Astrocyte (in vitro differentiated cells and primary cell): ENCODE results near the gene NXPH1. TPM values are rescaled to one million over a fixed set of nuclear protein-coding genes. Genes with fewer than 3 reads are reported as not detected.
"Not testable (repeated sequence)": the region's sequence is repeated elsewhere in the genome, so short reads cannot be mapped to it uniquely, and the experiment has no call there.

Experiments
- DNase-seq: peaks from one replicate; pipeline ENCODE4 v3.0.0-alpha.2; 2010; ENCODE audit warnings: low read depth
- FAIRE-seq: peaks from 2 replicates; lab custom pipeline; 2011; peaks lifted over from hg19 to GRCh38; lab: Jason Lieb, UNC
- H2AFZ ChIP-seq: 2 replicates; pipeline ENCODE4 v1.6.0; 2012; ENCODE audit warnings: low read depth, low read length, inconsistent platforms
- H3K27ac ChIP-seq: 2 replicates; pipeline ENCODE4 v1.5.1; 2011; ENCODE audit warnings: low read depth, low read length, inconsistent platforms
- H3K27me3 ChIP-seq: 2 replicates; pipeline ENCODE4 v1.6.0; 2011; ENCODE audit warnings: low read length, inconsistent platforms; ENCODE audit not compliant: insufficient read depth
- H3K36me3 ChIP-seq: 2 replicates; pipeline ENCODE4 v1.5.1; 2011; ENCODE audit warnings: low read length, inconsistent platforms; ENCODE audit not compliant: insufficient read depth
- H3K4me1 ChIP-seq: 2 replicates; pipeline ENCODE4 v1.5.1; 2011; ENCODE audit warnings: low read length, inconsistent platforms; ENCODE audit not compliant: insufficient read depth
- H3K4me2 ChIP-seq: 2 replicates; pipeline ENCODE4 v1.6.0; 2012; ENCODE audit warnings: low read length, inconsistent platforms
- H3K4me3 ChIP-seq: 2 replicates; pipeline ENCODE4 v1.5.1; 2011; ENCODE audit warnings: low read depth, mild to moderate bottlenecking, low read length, inconsistent platforms; ENCODE audit not compliant: insufficient read depth
- H3K79me2 ChIP-seq: 2 replicates; pipeline ENCODE4 v1.6.0; 2012; ENCODE audit warnings: mild to moderate bottlenecking, low read length, inconsistent platforms; ENCODE audit not compliant: insufficient read depth
- H3K9ac ChIP-seq: 2 replicates; pipeline ENCODE4 v1.6.0; 2012; ENCODE audit warnings: mild to moderate bottlenecking, low read length, inconsistent platforms
- H3K9me3 ChIP-seq: 2 replicates; pipeline ENCODE4 v1.5.1; 2012; ENCODE audit warnings: low read depth, mild to moderate bottlenecking, low read length, inconsistent platforms; ENCODE audit not compliant: insufficient read depth
- H4K20me1 ChIP-seq: 2 replicates; pipeline ENCODE4 v1.6.0; 2012; ENCODE audit warnings: low read length, inconsistent platforms; ENCODE audit not compliant: insufficient read depth
- H3K27ac Mint-ChIP-seq: one replicate; pipeline ENCODE4 v1.8.0; 2021; ENCODE audit warnings: mild to moderate bottlenecking, mixed read lengths; ENCODE audit not compliant: unreplicated experiment
- H3K27me3 Mint-ChIP-seq: one replicate; pipeline ENCODE4 v1.8.0; 2021; ENCODE audit warnings: low read depth, mixed read lengths; ENCODE audit not compliant: unreplicated experiment
- H3K36me3 Mint-ChIP-seq: one replicate; pipeline ENCODE4 v1.8.0; 2021; ENCODE audit warnings: low read depth, mixed read lengths; ENCODE audit not compliant: unreplicated experiment
- H3K4me1 Mint-ChIP-seq: one replicate; pipeline ENCODE4 v1.8.0; 2021; ENCODE audit warnings: low read depth, mixed read lengths; ENCODE audit not compliant: unreplicated experiment
- H3K4me3 Mint-ChIP-seq: one replicate; pipeline ENCODE4 v1.8.0; 2021; ENCODE audit warnings: mild to moderate bottlenecking, moderate library complexity, mixed read lengths; ENCODE audit not compliant: unreplicated experiment
- H3K9me3 Mint-ChIP-seq: one replicate; pipeline ENCODE4 v1.8.0; 2021; ENCODE audit warnings: mild to moderate bottlenecking, mixed read lengths; ENCODE audit not compliant: unreplicated experiment
- EZH2 ChIP-seq: IDR thresholded peaks from 2 replicates; pipeline ENCODE4 v1.6.1; 2012; ENCODE audit warnings: mild to moderate bottlenecking, low read length, inconsistent platforms; ENCODE audit not compliant: insufficient read depth
- total RNA-seq: library from RNA; stranded (reverse); gene quantifications from 2 replicates; pipeline ENCODE4 v1.2.1, GENCODE V29; 2021
- TF ChIP-seq, protein P1 (sequence below): IDR thresholded peaks from 2 replicates; pipeline ENCODE4 v1.5.1; 2011; ENCODE audit warnings: low read depth, mild to moderate bottlenecking, inconsistent platforms, low read length, moderate library complexity; ENCODE audit not compliant: insufficient read depth

The NXPH1 gene
- total RNA-seq, 1 donor from 2014 or later = 0.16 TPM

DNA sequence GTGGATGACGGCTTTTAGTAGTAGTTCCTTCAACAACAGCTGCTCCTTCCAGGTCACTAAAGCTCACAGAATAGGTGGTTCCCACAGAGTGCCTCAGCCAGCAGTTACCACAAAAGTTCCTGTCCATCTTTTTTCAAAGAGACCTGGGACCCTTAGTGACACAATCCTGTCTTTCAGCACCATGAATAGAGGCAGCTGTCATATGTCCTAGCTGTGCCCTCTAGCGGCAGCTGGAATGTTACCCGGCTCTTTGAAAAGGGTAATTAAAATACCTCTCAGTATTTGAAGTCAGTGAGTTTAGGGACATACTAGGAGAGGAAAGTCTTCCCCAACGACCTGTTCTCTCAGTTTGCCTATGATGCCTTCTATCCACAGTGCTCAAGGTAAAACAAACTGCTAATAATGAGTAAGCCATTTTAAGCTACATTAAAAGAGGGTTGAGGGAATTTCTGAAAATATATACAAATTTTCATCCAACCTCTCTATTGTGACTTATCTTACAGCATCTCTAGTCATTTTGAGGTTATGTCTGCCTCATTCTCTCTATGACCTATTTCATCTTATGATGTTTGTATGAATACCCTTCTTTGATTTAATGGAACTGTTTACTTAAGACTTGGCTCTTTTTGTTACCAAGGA is 290.8 kb downstream of the NXPH1 start:
- no peaks in the 10 kb centered on the region for H3K9me3 Mint-ChIP-seq
- H3K4me1 Mint-ChIP-seq = no peaks in the 10 kb centered on the region
- Histone ChIP-seq H4K20me1 (no peaks in the 10 kb centered on the region), H3K27me3 (no peaks in the 10 kb centered on the region), H3K36me3 (no peaks in the 10 kb centered on the region), H3K4me1 (no peaks in the 10 kb centered on the region), H2AFZ (no peak overlapping the region), H3K4me3 (no peak overlapping the region), H3K4me2 (no peak overlapping the region), H3K9ac (no peak overlapping the region), H3K27ac (no peak overlapping the region), H3K79me2 (no peaks in the 10 kb centered on the region), H3K9me3 (peaks cover under 1% of the 10 kb centered on the region)
- H3K27me3 Mint-ChIP-seq = no peaks in the 10 kb centered on the region
- FAIRE-seq (no peak), DNase-seq (no peak)
- H3K27ac Mint-ChIP-seq = no peak overlapping the region
- H3K36me3 Mint-ChIP-seq = no peaks in the 10 kb centered on the region
- no peak for TF ChIP-seq EZH2
- TF ChIP-seq, protein P1, sequence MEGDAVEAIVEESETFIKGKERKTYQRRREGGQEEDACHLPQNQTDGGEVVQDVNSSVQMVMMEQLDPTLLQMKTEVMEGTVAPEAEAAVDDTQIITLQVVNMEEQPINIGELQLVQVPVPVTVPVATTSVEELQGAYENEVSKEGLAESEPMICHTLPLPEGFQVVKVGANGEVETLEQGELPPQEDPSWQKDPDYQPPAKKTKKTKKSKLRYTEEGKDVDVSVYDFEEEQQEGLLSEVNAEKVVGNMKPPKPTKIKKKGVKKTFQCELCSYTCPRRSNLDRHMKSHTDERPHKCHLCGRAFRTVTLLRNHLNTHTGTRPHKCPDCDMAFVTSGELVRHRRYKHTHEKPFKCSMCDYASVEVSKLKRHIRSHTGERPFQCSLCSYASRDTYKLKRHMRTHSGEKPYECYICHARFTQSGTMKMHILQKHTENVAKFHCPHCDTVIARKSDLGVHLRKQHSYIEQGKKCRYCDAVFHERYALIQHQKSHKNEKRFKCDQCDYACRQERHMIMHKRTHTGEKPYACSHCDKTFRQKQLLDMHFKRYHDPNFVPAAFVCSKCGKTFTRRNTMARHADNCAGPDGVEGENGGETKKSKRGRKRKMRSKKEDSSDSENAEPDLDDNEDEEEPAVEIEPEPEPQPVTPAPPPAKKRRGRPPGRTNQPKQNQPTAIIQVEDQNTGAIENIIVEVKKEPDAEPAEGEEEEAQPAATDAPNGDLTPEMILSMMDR = peak; percentile 44
- no peak overlapping the region for H3K4me3 Mint-ChIP-seq

DNA sequence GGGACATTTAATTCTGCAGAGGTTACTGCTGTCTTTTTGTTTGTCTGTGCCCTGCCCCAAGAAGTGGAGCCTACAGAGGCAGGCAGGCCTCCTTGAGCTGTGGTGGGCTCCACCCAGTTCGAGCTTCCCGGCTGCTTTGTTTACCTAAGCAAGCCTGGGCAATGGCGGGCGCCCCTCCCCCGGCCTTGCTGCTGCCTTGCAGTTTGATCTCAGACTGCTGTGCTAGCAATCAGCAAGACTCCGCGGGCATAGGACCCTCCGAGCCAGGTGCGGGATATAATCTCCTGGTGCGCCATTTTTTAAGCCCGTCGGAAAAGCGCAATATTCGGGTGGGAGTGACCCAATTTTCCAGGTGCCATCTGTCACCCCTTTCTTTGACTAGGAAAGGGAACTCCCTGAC is 298.3 kb downstream of the NXPH1 start:
- not testable (repeated sequence) for H2AFZ ChIP-seq, H3K27ac Mint-ChIP-seq, H3K4me3 Mint-ChIP-seq, H3K4me1 ChIP-seq, H3K79me2 ChIP-seq, FAIRE-seq, H3K9ac ChIP-seq, H3K27ac ChIP-seq, H3K4me1 Mint-ChIP-seq, H3K27me3 Mint-ChIP-seq, H3K4me3 ChIP-seq, H3K9me3 ChIP-seq, H3K4me2 ChIP-seq, H3K36me3 Mint-ChIP-seq, DNase-seq, H3K27me3 ChIP-seq, H4K20me1 ChIP-seq, H3K9me3 Mint-ChIP-seq, H3K36me3 ChIP-seq

DNA sequence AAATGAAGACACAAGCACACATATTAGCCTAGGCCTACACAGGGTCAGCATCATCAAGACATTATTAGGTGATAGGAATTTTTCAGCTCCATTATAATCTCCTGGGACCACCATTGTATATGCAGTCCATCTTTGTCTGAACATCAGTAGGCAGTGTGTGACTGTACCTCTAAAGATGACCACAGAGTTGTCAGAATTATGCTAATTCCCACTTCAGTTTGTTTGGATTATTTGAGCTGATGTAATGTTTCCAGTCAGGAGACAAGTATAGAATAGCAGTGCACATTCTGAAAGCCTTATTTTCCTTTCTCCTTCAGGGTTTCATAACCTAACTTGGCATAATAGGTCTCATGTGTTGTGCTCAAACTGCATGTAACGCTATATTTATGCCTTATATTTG is 306.4 kb downstream of the NXPH1 start:
- no peak overlapping the region for H3K4me3 Mint-ChIP-seq
- H3K27ac ChIP-seq = no peak overlapping the region
- no peak overlapping the region for H3K9ac ChIP-seq
- H3K36me3 ChIP-seq = no peaks in the 10 kb centered on the region
- no peak overlapping the region for H2AFZ ChIP-seq
- FAIRE-seq = no peak
- no peaks in the 10 kb centered on the region for H4K20me1 ChIP-seq
- H3K4me1 ChIP-seq = no peaks in the 10 kb centered on the region
- peaks cover 2% of the 10 kb centered on the region for H3K27me3 Mint-ChIP-seq
- no peak for DNase-seq
- H3K36me3 Mint-ChIP-seq = no peaks in the 10 kb centered on the region
- peaks cover 6% of the 10 kb centered on the region for H3K9me3 Mint-ChIP-seq
- no peak overlapping the region for H3K27ac Mint-ChIP-seq
- H3K4me2 ChIP-seq = no peak overlapping the region
- H3K4me3 ChIP-seq = no peak overlapping the region
- H3K4me1 Mint-ChIP-seq = no peaks in the 10 kb centered on the region
- TF ChIP-seq, protein P1 = no peak
- TF ChIP-seq EZH2 = no peak
- no peaks in the 10 kb centered on the region for H3K79me2 ChIP-seq
- no peaks in the 10 kb centered on the region for H3K27me3 ChIP-seq
- no peaks in the 10 kb centered on the region for H3K9me3 ChIP-seq
